CD4-positive, CD25-positive, alpha-beta regulatory T cell (primary cell): ENCODE measurements around the gene CEP164. TPM values are rescaled to one million over a fixed set of nuclear protein-coding genes. Genes with fewer than 3 reads are reported as not detected.

Experiments used
- ATAC-seq, 2 donors: fragments of 150-1000 bp; cut with Tn5 transposase; one replicate each; pipeline ENCODE4 v1.10.0; 2021; ENCODE audit warnings: low read depth in 2 of 2, moderate number of reproducible peaks in 2 of 2, moderate library complexity in 1 of 2
- DNase-seq, 3 donors: peaks; one replicate each; pipeline versions ENCODE4 v3.0.0 to v3.0.0-alpha.2; 2012 to 2022; ENCODE audit warnings: mixed read lengths in 1 of 3
- H3K27ac ChIP-seq: one replicate; pipeline ENCODE4 v1.7.0; 2013; ENCODE audit warnings: mild to moderate bottlenecking, low read length; ENCODE audit not compliant: insufficient read depth, poor library complexity, severe bottlenecking
- H3K27me3 ChIP-seq: one replicate; pipeline ENCODE4 v1.7.0; 2013; ENCODE audit warnings: low read length; ENCODE audit not compliant: control insufficient read depth, insufficient read depth
- H3K36me3 ChIP-seq: one replicate; pipeline ENCODE4 v1.7.0; 2013; ENCODE audit warnings: mild to moderate bottlenecking, low read length, moderate library complexity; ENCODE audit not compliant: control insufficient read depth, insufficient read depth
- H3K4me1 ChIP-seq: 2 replicates; pipeline ENCODE4 v1.7.0; 2013; ENCODE audit warnings: mild to moderate bottlenecking, low read length; ENCODE audit not compliant: insufficient read depth, control insufficient read depth, poor library complexity, severe bottlenecking
- H3K4me3 ChIP-seq: one replicate; pipeline ENCODE4 v1.7.0; 2013; ENCODE audit warnings: low read depth, mild to moderate bottlenecking, low read length, moderate library complexity
- H3K9me3 ChIP-seq, 2 experiments: 1 replicate in 1 of 2; 2 replicates in 1 of 2; pipeline ENCODE4 v1.7.0; 2013; ENCODE audit warnings: low read length in 2 of 2, mild to moderate bottlenecking in 1 of 2, moderate library complexity in 1 of 2; ENCODE audit not compliant: control insufficient read depth in 2 of 2
- H3K27ac Mint-ChIP-seq, 3 donors: one replicate each; pipeline ENCODE4 v1.8.0; 2020 to 2022; ENCODE audit warnings: mild to moderate bottlenecking in 3 of 3, mixed read lengths in 3 of 3, moderate library complexity in 2 of 3
- H3K27me3 Mint-ChIP-seq: one replicate; pipeline ENCODE4 v1.8.0; 2022; ENCODE audit warnings: mild to moderate bottlenecking, mixed read lengths
- H3K36me3 Mint-ChIP-seq: one replicate; pipeline ENCODE4 v1.8.0; 2020; ENCODE audit warnings: mixed read lengths
- H3K4me1 Mint-ChIP-seq, 4 donors: one replicate each; pipeline ENCODE4 v1.8.0; 2020 to 2022; ENCODE audit warnings: mixed read lengths in 4 of 4, mild to moderate bottlenecking in 1 of 4
- H3K4me3 Mint-ChIP-seq, 4 donors: one replicate each; pipeline ENCODE4 v1.8.0; 2020 to 2022; ENCODE audit warnings: mild to moderate bottlenecking in 4 of 4, mixed read lengths in 4 of 4, moderate library complexity in 3 of 4
- H3K9me3 Mint-ChIP-seq, 7 donors: one replicate each; pipeline ENCODE4 v1.8.0; 2020 to 2022; ENCODE audit warnings: mixed read lengths in 7 of 7, mild to moderate bottlenecking in 3 of 7, moderate library complexity in 2 of 7
- polyA plus RNA-seq, 4 donors: library from polyadenylated mRNA; unstranded; fragments of 300-500 nt; fragmentation: Illumina TruSeq; gene quantifications; one replicate each; pipeline ENCODE4 v1.2.3, GENCODE V29; 2021
- total RNA-seq: library from RNA; stranded (reverse); gene quantifications from one replicate; pipeline ENCODE4 v1.2.3, GENCODE V29; 2022

CEP164 gene
- total and polyA plus RNA-seq, 5 donors from 2014 or later: 19.7 to 73.4 (median 21.3) TPM

- Histone ChIP-seq H3K4me3 (no peak overlapping the region), H3K27me3 (no peaks in the 10 kb centered on the region), H3K36me3 (no peaks in the 10 kb centered on the region), H3K4me1 (peaks cover 5% of the 10 kb centered on the region), H3K9me3 (no peaks in the 10 kb centered on the region), H3K27ac (no peak overlapping the region)
- DNase-seq (no peak), ATAC-seq (no peak)
- peaks cover 0 to 16% (median 8%) of the 10 kb centered on the region in 4 donors for H3K4me1 Mint-ChIP-seq
- H3K4me3 Mint-ChIP-seq: no peak overlapping the region
- H3K27me3 Mint-ChIP-seq: no peaks in the 10 kb centered on the region
- peaks cover 5% of the 10 kb centered on the region for H3K36me3 Mint-ChIP-seq
- H3K27ac Mint-ChIP-seq: peak overlapping the region in 2 of 3 donors; percentile 56 to 62
- no peaks in the 10 kb centered on the region for H3K9me3 Mint-ChIP-seq
Measured at GRCh38 chr11:117298195-117298594, 29.5 kb upstream of the CEP164 start.

- H3K4me3 ChIP-seq: no peak overlapping the region
- H3K9me3 ChIP-seq: no peaks in the 10 kb centered on the region
- Mint-ChIP-seq H3K4me3 (no peak overlapping the region), H3K4me1 (peaks cover 0 to 16% (median 8%) of the 10 kb centered on the region in 4 donors), H3K9me3 (no peaks in the 10 kb centered on the region), H3K27ac (peak overlapping the region in 1 of 3 donors; percentile 76), H3K27me3 (no peaks in the 10 kb centered on the region), H3K36me3 (peaks cover 5% of the 10 kb centered on the region)
- DNase-seq (no peak), ATAC-seq (no peak)
- H3K4me1 ChIP-seq: peaks cover 5% of the 10 kb centered on the region
- no peaks in the 10 kb centered on the region for H3K36me3 ChIP-seq
- no peak overlapping the region for H3K27ac ChIP-seq
- H3K27me3 ChIP-seq: no peaks in the 10 kb centered on the region
Measured at GRCh38 chr11:117299351-117300282, 28.0 kb upstream of the CEP164 start.

GRCh38 chr11:117300283-117300663 is 27.4 kb upstream of the CEP164 start:
- Mint-ChIP-seq H3K9me3 (no peaks in the 10 kb centered on the region), H3K27me3 (peaks cover under 1% of the 10 kb centered on the region), H3K27ac (peak overlapping the region in 1 of 3 donors; percentile 80), H3K36me3 (peaks cover under 1% of the 10 kb centered on the region), H3K4me3 (no peak overlapping the region), H3K4me1 (peaks cover 0 to 16% (median 8%) of the 10 kb centered on the region in 4 donors)
- H3K4me1 ChIP-seq: peaks cover 5% of the 10 kb centered on the region
- H3K27me3 ChIP-seq: no peaks in the 10 kb centered on the region
- H3K4me3 ChIP-seq: no peak overlapping the region
- DNase-seq: no peak
- no peaks in the 10 kb centered on the region for H3K36me3 ChIP-seq
- H3K27ac ChIP-seq: no peak overlapping the region
- no peak for ATAC-seq
- H3K9me3 ChIP-seq: no peaks in the 10 kb centered on the region

- H3K36me3 ChIP-seq: no peaks in the 10 kb centered on the region
- Mint-ChIP-seq H3K4me1 (peaks cover 0 to 16% (median 8%) of the 10 kb centered on the region in 4 donors), H3K9me3 (no peaks in the 10 kb centered on the region), H3K36me3 (no peaks in the 10 kb centered on the region), H3K4me3 (peak overlapping the region in 2 of 4 donors; percentile 10 to 58), H3K27me3 (peaks cover 4% of the 10 kb centered on the region), H3K27ac (peak overlapping the region in 2 of 3 donors; percentile 80)
- H3K9me3 ChIP-seq: no peaks in the 10 kb centered on the region
- no peak overlapping the region for H3K4me3 ChIP-seq
- DNase-seq (no peak), ATAC-seq (no peak)
- no peak overlapping the region for H3K27ac ChIP-seq
- H3K4me1 ChIP-seq: peaks cover 5% of the 10 kb centered on the region
- H3K27me3 ChIP-seq: no peaks in the 10 kb centered on the region
Measured at GRCh38 chr11:117300773-117301172, 26.9 kb upstream of the CEP164 start.

GRCh38 chr11:117302228-117302627 is 25.4 kb upstream of the CEP164 start:
- no peaks in the 10 kb centered on the region for H3K36me3 ChIP-seq
- peaks cover 5% of the 10 kb centered on the region for H3K4me1 ChIP-seq
- H3K27me3 Mint-ChIP-seq: peaks cover 4% of the 10 kb centered on the region
- H3K27me3 ChIP-seq: no peaks in the 10 kb centered on the region
- ATAC-seq (no peak), DNase-seq (no peak)
- no peaks in the 10 kb centered on the region for H3K9me3 ChIP-seq
- no peak overlapping the region for H3K4me3 ChIP-seq
- no peaks in the 10 kb centered on the region for H3K36me3 Mint-ChIP-seq
- no peak overlapping the region for H3K4me3 Mint-ChIP-seq
- peaks cover 0 to 16% (median 8%) of the 10 kb centered on the region in 4 donors for H3K4me1 Mint-ChIP-seq
- H3K27ac Mint-ChIP-seq: no peak overlapping the region
- no peaks in the 10 kb centered on the region for H3K9me3 Mint-ChIP-seq
- H3K27ac ChIP-seq: no peak overlapping the region

GRCh38 chr11:117303101-117303500 is 24.6 kb upstream of the CEP164 start:
- no peak overlapping the region for H3K4me3 Mint-ChIP-seq
- no peaks in the 10 kb centered on the region for H3K36me3 ChIP-seq
- H3K27me3 ChIP-seq: no peaks in the 10 kb centered on the region

GRCh38 chr11:117303646-117304315 is 23.9 kb upstream of the CEP164 start:
- H3K9me3 Mint-ChIP-seq: no peaks in the 10 kb centered on the region
- no peak overlapping the region for H3K27ac Mint-ChIP-seq
- H3K27ac ChIP-seq: no peak overlapping the region
- DNase-seq (no peak), ATAC-seq (no peak)
- H3K36me3 Mint-ChIP-seq: peaks cover 3% of the 10 kb centered on the region
- H3K4me3 ChIP-seq: no peak overlapping the region
- no peaks in the 10 kb centered on the region for H3K9me3 ChIP-seq
- H3K36me3 ChIP-seq: no peaks in the 10 kb centered on the region
- peaks cover 5% of the 10 kb centered on the region for H3K4me1 ChIP-seq
- peaks cover 0 to 21% (median 8%) of the 10 kb centered on the region in 4 donors for H3K4me1 Mint-ChIP-seq
- no peak overlapping the region for H3K4me3 Mint-ChIP-seq
- peaks cover 4% of the 10 kb centered on the region for H3K27me3 Mint-ChIP-seq
- no peaks in the 10 kb centered on the region for H3K27me3 ChIP-seq

More at GRCh38 chr11:117303101-117303500, 24.6 kb upstream of the CEP164 start:
- Histone ChIP-seq H3K27ac (no peak overlapping the region), H3K4me1 (peaks cover 5% of the 10 kb centered on the region), H3K4me3 (no peak overlapping the region), H3K9me3 (no peaks in the 10 kb centered on the region)
- ATAC-seq (no peak), DNase-seq (no peak)
- no peak overlapping the region for H3K27ac Mint-ChIP-seq
- peaks cover 4% of the 10 kb centered on the region for H3K27me3 Mint-ChIP-seq
- peaks cover under 1% of the 10 kb centered on the region for H3K36me3 Mint-ChIP-seq
- peaks cover 0 to 18% (median 8%) of the 10 kb centered on the region in 4 donors for H3K4me1 Mint-ChIP-seq
- H3K9me3 Mint-ChIP-seq: no peaks in the 10 kb centered on the region
